DMS79 treated with DMSO at 0.1 percent for 48 hours (cell line): ENCODE data around the gene IFNA6.

Experiments used
- DNase-seq: peaks from one replicate; lab custom pipeline; 2025; lab: John Stamatoyannopoulos, UW

The IFNA6 gene

GRCh38 chr9:21331676-21332402 is 18.8 kb downstream of the IFNA6 start:
- DNase-seq = no peak

GRCh38 chr9:21326526-21327139 is 24.1 kb downstream of the IFNA6 start:
- peak; percentile 61 for DNase-seq

- no peak for DNase-seq
Observed at GRCh38 chr9:21324047-21324446, 26.6 kb downstream of the IFNA6 start.

GRCh38 chr9:21322911-21323461 is 27.7 kb downstream of the IFNA6 start:
- DNase-seq = no peak

- DNase-seq = no peak
Observed at GRCh38 chr9:21320465-21320864, 30.2 kb downstream of the IFNA6 start.

GRCh38 chr9:21317956-21318923 is 32.4 kb downstream of the IFNA6 start:
- peak; percentile 57 for DNase-seq

GRCh38 chr9:21316860-21317259 is 33.8 kb downstream of the IFNA6 start:
- peak; percentile 64 for DNase-seq

- peak; percentile 64 for DNase-seq
Observed at GRCh38 chr9:21316032-21316842, 34.5 kb downstream of the IFNA6 start.

GRCh38 chr9:21314152-21314551 is 36.5 kb downstream of the IFNA6 start:
- DNase-seq = no peak

GRCh38 chr9:21311889-21312288 is 38.8 kb downstream of the IFNA6 start:
- DNase-seq = no peak

- no peak for DNase-seq
Observed at GRCh38 chr9:21305213-21305612, 45.5 kb downstream of the IFNA6 start, which contains the start of gene IFNA5. Gene IFNA5 (minus strand): TSS chr9:21305313. CDS start chr9:21305256, 57 bp downstream.
